ENCODE measurements around the gene EFL1. TPM values are rescaled to one million over a fixed set of nuclear protein-coding genes. Genes with fewer than 3 reads are reported as not detected.
A peak's percentile ranks its signal among the peaks of the same experiment; 100 is the strongest.

EFL1 gene
- total and polyA plus RNA-seq, 9 donors: 11.3 to 17.4 (median 11.8) TPM

DNA sequence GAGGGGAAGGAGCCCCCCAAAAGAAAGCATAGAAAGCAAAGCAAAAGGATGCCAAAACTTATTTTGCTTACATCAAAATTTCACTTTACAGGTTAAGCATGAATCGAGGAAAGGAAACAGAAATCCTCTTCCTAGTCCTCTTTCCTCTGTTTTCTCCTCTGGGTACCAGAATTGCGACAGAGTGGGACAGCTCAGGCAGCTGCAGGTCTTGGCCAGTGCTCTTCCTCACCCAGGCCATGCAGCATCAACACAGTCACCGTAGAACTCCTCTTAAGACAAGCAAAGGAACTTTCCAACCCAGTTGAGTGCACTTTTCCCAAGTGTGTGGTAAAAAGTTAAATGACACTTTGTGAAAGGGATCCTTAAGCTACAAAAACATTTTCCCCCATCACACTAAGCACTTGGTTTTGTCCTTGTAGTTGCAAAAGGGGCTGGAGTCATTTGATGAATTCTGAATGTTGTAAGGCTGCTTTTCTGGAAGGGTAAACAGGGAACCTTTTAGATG, 170.8 kb downstream of the EFL1 start:
- H3K4me1 ChIP-seq (ENCODE audit: control insufficient read depth, insufficient read depth, low read length): no peaks in the 10 kb centered on the region
- H3K27me3 ChIP-seq (ENCODE audit: control insufficient read depth, insufficient read depth, low read length): no peaks in the 10 kb centered on the region
- peak; percentile 17 for DNase-seq
- WGBS (ENCODE audit: insufficient coverage): 69% methylated on average over 2 of the region's 3 CpGs
- H3K4me3 ChIP-seq (ENCODE audit: low read length): no peak overlapping the region
- no peaks in the 10 kb centered on the region for H3K36me3 ChIP-seq (ENCODE audit: control insufficient read depth, insufficient read depth, low read length)
- no peak overlapping the region for H3K27ac ChIP-seq (ENCODE audit: low read length)
- no peaks in the 10 kb centered on the region for H3K9me3 ChIP-seq (replicated peaks; ENCODE audit: control insufficient read depth, low read depth, low read length)

DNA sequence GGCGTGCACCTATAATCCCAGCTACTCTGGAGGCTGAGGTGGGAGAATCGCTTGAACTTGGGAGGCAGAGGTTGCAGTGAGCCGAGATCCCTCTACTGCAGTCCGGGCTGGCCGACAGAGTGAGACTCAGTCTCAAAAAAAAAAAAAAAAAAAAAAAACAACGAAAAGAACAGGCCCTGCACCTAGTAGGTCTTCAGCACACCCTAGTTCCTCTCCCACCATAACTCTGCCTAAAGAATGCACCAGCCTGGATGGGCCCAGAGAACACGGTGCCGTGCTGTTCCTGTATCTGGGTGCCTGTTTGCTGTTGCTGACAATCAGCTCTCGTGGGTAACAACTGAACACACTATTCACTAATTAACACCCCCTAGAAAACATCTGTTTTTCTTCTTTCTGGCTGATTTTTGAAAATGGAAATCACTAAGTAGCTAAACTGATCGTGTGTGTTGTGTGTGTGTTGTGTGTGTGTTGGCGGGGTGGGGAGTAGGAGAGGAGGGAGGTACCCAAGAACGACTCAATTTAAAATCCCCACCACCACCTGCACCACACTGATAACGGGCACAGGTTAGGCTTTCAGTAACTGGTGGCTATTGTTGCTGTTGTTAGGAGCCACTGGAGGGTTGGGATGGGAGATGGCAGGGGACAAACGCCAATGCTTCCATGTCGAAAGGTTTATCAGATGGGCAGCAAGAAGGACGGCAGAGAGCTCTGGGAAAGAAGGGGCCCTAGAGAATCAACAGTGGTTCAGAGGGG, 176.1 kb downstream of the EFL1 start:
- no peak overlapping the region for H3K4me3 ChIP-seq (ENCODE audit: low read length)
- WGBS (ENCODE audit: insufficient coverage): 84% methylated on average over 6 of the region's 16 CpGs
- DNase-seq: no peak
- H3K27me3 ChIP-seq (ENCODE audit: control insufficient read depth, insufficient read depth, low read length): peaks cover 2% of the 10 kb centered on the region
- H3K36me3 ChIP-seq (ENCODE audit: control insufficient read depth, insufficient read depth, low read length): no peaks in the 10 kb centered on the region
- no peaks in the 10 kb centered on the region for H3K4me1 ChIP-seq (ENCODE audit: control insufficient read depth, insufficient read depth, low read length)
- no peaks in the 10 kb centered on the region for H3K9me3 ChIP-seq (replicated peaks; ENCODE audit: control insufficient read depth, low read depth, low read length)
- no peak overlapping the region for H3K27ac ChIP-seq (ENCODE audit: low read length)

DNA sequence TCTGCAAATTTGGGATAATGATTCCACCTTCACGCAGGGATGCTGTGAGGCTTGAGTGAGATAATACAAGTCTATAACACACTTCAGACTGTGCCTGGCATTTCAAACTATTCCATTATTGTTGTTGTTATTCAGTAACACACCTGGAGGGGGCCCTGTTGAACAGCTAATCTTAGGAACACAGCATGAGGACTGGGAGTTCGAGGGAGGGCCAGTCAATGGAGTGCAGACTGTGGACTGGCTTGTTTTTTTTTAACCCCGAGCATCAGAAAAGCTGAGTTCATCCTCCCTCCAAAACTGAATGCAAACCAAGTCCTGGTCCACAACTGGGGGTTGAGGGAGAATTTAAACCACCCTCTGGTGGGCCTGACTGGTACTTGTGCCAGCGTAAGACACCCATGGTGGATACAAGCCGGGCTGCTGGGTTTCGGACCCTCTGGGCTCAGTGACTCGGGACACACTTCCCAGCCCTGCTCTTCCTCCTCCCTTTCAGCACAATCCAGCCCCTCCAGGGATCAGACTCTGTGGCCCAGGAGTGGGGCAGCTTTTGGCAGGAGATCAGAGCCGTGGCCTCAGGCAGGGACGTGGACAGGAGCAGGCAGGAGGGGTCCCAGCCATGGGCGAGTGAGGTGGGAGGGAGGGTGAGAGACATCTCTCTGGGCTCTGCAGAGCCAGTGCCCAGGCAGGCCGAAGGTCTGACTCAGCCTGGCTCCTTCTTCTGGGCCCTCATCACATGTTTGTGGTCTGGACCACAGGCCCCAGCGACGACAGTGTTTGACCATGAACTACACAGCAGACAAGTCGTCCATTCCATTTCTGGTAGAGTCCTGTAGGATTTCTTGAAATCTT, 180.4 kb downstream of the EFL1 start:
- H3K36me3 ChIP-seq (ENCODE audit: control insufficient read depth, insufficient read depth, low read length): no peaks in the 10 kb centered on the region
- H3K9me3 ChIP-seq (replicated peaks; ENCODE audit: control insufficient read depth, low read depth, low read length): peaks cover 2% of the 10 kb centered on the region
- H3K27ac ChIP-seq (ENCODE audit: low read length): no peak overlapping the region
- H3K4me1 ChIP-seq (ENCODE audit: control insufficient read depth, insufficient read depth, low read length): no peaks in the 10 kb centered on the region
- WGBS (ENCODE audit: insufficient coverage): 72% methylated on average over 6 of the region's 14 CpGs
- H3K4me3 ChIP-seq (ENCODE audit: low read length): no peak overlapping the region
- no peak for DNase-seq
- peaks cover 2% of the 10 kb centered on the region for H3K27me3 ChIP-seq (ENCODE audit: control insufficient read depth, insufficient read depth, low read length)

DNA sequence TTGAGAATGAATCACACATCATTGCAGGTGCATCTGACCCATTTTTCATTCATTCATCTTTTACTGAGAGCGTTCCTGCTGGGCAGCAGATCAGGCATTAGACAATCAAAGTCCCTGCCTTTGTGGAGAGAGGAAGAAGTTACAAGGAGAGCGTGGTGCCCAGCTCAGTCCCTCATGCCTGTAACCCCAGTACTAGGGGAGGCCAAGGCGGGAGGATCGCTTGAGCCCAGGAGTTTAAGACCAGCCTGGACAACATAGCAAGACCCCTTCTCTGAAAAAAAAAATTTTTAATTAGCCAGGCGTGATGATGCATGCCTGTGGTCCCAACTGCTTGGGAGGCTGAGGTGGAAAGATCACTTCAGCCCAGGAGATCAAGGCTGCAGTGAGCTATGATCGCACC, 181.8 kb downstream of the EFL1 start:
- no peak overlapping the region for H3K27ac ChIP-seq (ENCODE audit: low read length)
- no peaks in the 10 kb centered on the region for H3K36me3 ChIP-seq (ENCODE audit: control insufficient read depth, insufficient read depth, low read length)
- H3K9me3 ChIP-seq (replicated peaks; ENCODE audit: control insufficient read depth, low read depth, low read length): peaks cover 2% of the 10 kb centered on the region
- H3K27me3 ChIP-seq (ENCODE audit: control insufficient read depth, insufficient read depth, low read length): peaks cover 2% of the 10 kb centered on the region
- H3K4me1 ChIP-seq (ENCODE audit: control insufficient read depth, insufficient read depth, low read length): no peaks in the 10 kb centered on the region
- no peak for DNase-seq
- no peak overlapping the region for H3K4me3 ChIP-seq (ENCODE audit: low read length)
- WGBS (ENCODE audit: insufficient coverage): 100% methylated on average over 4 of the region's 6 CpGs

Other genes with a start within 250 kb of the EFL1 start
- 7.7 TPM for gene MEX3B, start 216.7 kb downstream of the EFL1 start, total RNA-seq
- 10 to 100 TPM; 13.9 to 29.2 (median 19.5) TPM for gene MEX3B, start 216.7 kb downstream of the EFL1 start, polyA plus RNA-seq (ENCODE audit: insufficient read depth in 1 of 8, insufficient read length in 8 of 8, low replicate concordance in 1 of 8)
- 1.1 TPM for gene SAXO2, start 84 bp upstream of the EFL1 start, total RNA-seq
- gene SAXO2, start 84 bp upstream of the EFL1 start, polyA plus RNA-seq (ENCODE audit: insufficient read depth in 1 of 8, insufficient read length in 8 of 8, low replicate concordance in 1 of 8): 1 to 10 TPM in 7 of 8 donors, under 1 TPM in 1; 0.89 to 3.5 (median 2.1) TPM
- 0.44 TPM for gene GOLGA6L10, start 86.7 kb upstream of the EFL1 start, total RNA-seq
- 1 to 10 TPM in 4 of 8 donors, under 1 TPM in 4; 0.19 to 2.5 (median 0.89) TPM for gene GOLGA6L10, start 86.7 kb upstream of the EFL1 start, polyA plus RNA-seq (ENCODE audit: insufficient read depth in 1 of 8, insufficient read length in 8 of 8, low replicate concordance in 1 of 8)
- gene GOLGA6L9, start 167.1 kb upstream of the EFL1 start, total RNA-seq: 1.1 TPM
- 1 to 10 TPM in 6 of 8 donors, under 1 TPM in 2; 0.88 to 3.9 (median 1.7) TPM for gene GOLGA6L9, start 167.1 kb upstream of the EFL1 start, polyA plus RNA-seq (ENCODE audit: insufficient read depth in 1 of 8, insufficient read length in 8 of 8, low replicate concordance in 1 of 8)